Endothelial cell of umbilical vein (primary cell): ENCODE results near the gene KDM6B. TPM values are rescaled to one million over a fixed set of nuclear protein-coding genes. Genes with fewer than 3 reads are reported as not detected.

ENCODE experiments used
- BruUV-seq: library from RNA; stranded (reverse); fragments of 400-500 nt; replicated peaks from 2 replicates; lab custom pipeline; 2021; lab: Mats Ljungman, UMichigan
- CTCF ChIA-PET: fragments of 300-600, 350-600 bp; sonication (Branson Sonifier 250); formaldehyde crosslinking; loops from one replicate; lab custom pipeline; 2021; ENCODE audit warnings: antibody characterized with exemption, inconsistent platforms; lab: Charles Lee
- POLR2A ChIA-PET: fragments of 300-600, 350-600 bp; sonication (Branson Sonifier 250); formaldehyde crosslinking; loops from one replicate; lab custom pipeline; 2021; ENCODE audit warnings: antibody characterized with exemption, inconsistent platforms; lab: Charles Lee
- DNase-seq: peaks from one replicate; pipeline ENCODE4 v3.0.0-alpha.2; 2011; ENCODE audit warnings: low read depth, low spot score
- FAIRE-seq: peaks from 2 replicates; lab custom pipeline; 2011; peaks lifted over from hg19 to GRCh38; lab: Jason Lieb, UNC
- H2AFZ ChIP-seq: 2 replicates; pipeline ENCODE4 v1.6.0; 2012; ENCODE audit warnings: low read depth, low read length, control low read depth, inconsistent platforms
- H3K27ac ChIP-seq: 2 replicates; pipeline ENCODE4 v1.5.1; 2011; ENCODE audit warnings: low read depth, mild to moderate bottlenecking, control low read depth, low read length, moderate library complexity; ENCODE audit not compliant: insufficient read depth
- H3K27me3 ChIP-seq, 2 experiments: 2 replicates each; pipeline versions ENCODE4 v1.6.0 to v1.6.1; 2011; ENCODE audit warnings: low read length in 2 of 2, mixed read lengths in 1 of 2; ENCODE audit not compliant: control insufficient read depth in 2 of 2, insufficient read depth in 2 of 2
- H3K36me3 ChIP-seq, 2 experiments: 2 replicates in 1 of 2; 3 replicates in 1 of 2; pipeline ENCODE4 v1.5.1; 2011; ENCODE audit warnings: low read length in 2 of 2, mild to moderate bottlenecking in 1 of 2, moderate library complexity in 1 of 2; ENCODE audit not compliant: control insufficient read depth in 2 of 2, insufficient read depth in 2 of 2; ENCODE audit errors: extremely low read depth in 1 of 2
- H3K4me1 ChIP-seq: 3 replicates; pipeline ENCODE4 v1.5.1; 2011; ENCODE audit warnings: mild to moderate bottlenecking, low read length; ENCODE audit not compliant: control insufficient read depth, insufficient read depth; ENCODE audit errors: extremely low read depth
- H3K4me2 ChIP-seq: 2 replicates; pipeline ENCODE4 v1.6.1; 2011; ENCODE audit warnings: low read length, control low read depth, mixed read lengths; ENCODE audit not compliant: insufficient read depth
- H3K4me3 ChIP-seq, 3 experiments: fragments of 200-600 bp in 1 of 3; sonication (generic), shearing (Covaris generic) in 1 of 3; replicated peaks in 1 of 3; 2 replicates each; pipeline ENCODE4 v1.5.1; 2011 to 2016; ENCODE audit warnings: control low read depth in 3 of 3, low read length in 3 of 3, mild to moderate bottlenecking in 2 of 3, inconsistent platforms in 1 of 3, low read depth in 1 of 3, moderate library complexity in 1 of 3; ENCODE audit not compliant: insufficient read depth in 1 of 3
- H3K79me2 ChIP-seq: 2 replicates; pipeline ENCODE4 v1.6.0; 2012; ENCODE audit warnings: low read length, inconsistent platforms; ENCODE audit not compliant: control insufficient read depth, insufficient read depth
- H3K9ac ChIP-seq: replicated peaks from 2 replicates; pipeline ENCODE3; 2011; ENCODE audit warnings: low read length, control low read depth; ENCODE audit not compliant: insufficient read depth; ENCODE audit errors: extremely low read depth
- H3K9me1 ChIP-seq: replicated peaks from 3 replicates; pipeline ENCODE4 v1.6.0; 2011; ENCODE audit warnings: mild to moderate bottlenecking, low read length; ENCODE audit not compliant: control insufficient read depth, insufficient read depth; ENCODE audit errors: extremely low read depth
- H3K9me3 ChIP-seq: replicated peaks from 2 replicates; pipeline ENCODE4 v1.5.1; 2012; ENCODE audit warnings: low read length, inconsistent platforms; ENCODE audit not compliant: control insufficient read depth, insufficient read depth
- H4K20me1 ChIP-seq: replicated peaks from 2 replicates; pipeline ENCODE3; 2011; ENCODE audit warnings: mild to moderate bottlenecking, low read length; ENCODE audit not compliant: control insufficient read depth, insufficient read depth; ENCODE audit errors: extremely low read depth
- CTCF ChIP-seq, 2 donors: IDR thresholded peaks; 1 replicate in 1 of 2; 2 replicates in 1 of 2; pipeline ENCODE4 v1.5.1; 2011; ENCODE audit warnings: low read length in 2 of 2, mild to moderate bottlenecking in 2 of 2, moderate library complexity in 2 of 2, control low read depth in 1 of 2, inconsistent platforms in 1 of 2, low read depth in 1 of 2; ENCODE audit not compliant: insufficient read depth in 1 of 2; ENCODE audit errors: extremely low read depth in 1 of 2
- EZH2 ChIP-seq: IDR thresholded peaks from 2 replicates; pipeline ENCODE4 v1.6.1; 2012; ENCODE audit warnings: borderline replicate concordance, low read depth, mild to moderate bottlenecking, moderate library complexity, low read length, inconsistent platforms; ENCODE audit not compliant: severe bottlenecking
- FOS ChIP-seq: IDR thresholded peaks from 2 replicates; pipeline ENCODE4 v1.6.1; 2011; ENCODE audit warnings: mild to moderate bottlenecking, low read length, moderate library complexity, borderline replicate concordance; ENCODE audit not compliant: insufficient read depth
- GATA2 ChIP-seq: IDR thresholded peaks from 2 replicates; pipeline ENCODE4 v1.7.0; 2011; ENCODE audit warnings: low read depth, mild to moderate bottlenecking, moderate library complexity, mixed read lengths, low read length; ENCODE audit not compliant: insufficient read length, insufficient read depth
- JUN ChIP-seq: IDR thresholded peaks from 2 replicates; pipeline ENCODE4 v1.6.1; 2011; ENCODE audit warnings: borderline replicate concordance, low read depth; ENCODE audit not compliant: insufficient read length, insufficient read depth
- MAX ChIP-seq: IDR thresholded peaks from 2 replicates; pipeline ENCODE4 v1.6.1; 2011; ENCODE audit not compliant: insufficient read depth, insufficient read length
- MYC ChIP-seq: IDR thresholded peaks from one replicate; pipeline ENCODE4 v1.6.1; 2011; ENCODE audit warnings: mild to moderate bottlenecking, low read depth, low read length
- POLR2A ChIP-seq: IDR thresholded peaks from 2 replicates; pipeline ENCODE4 v1.6.1; 2012; ENCODE audit warnings: low read depth, mild to moderate bottlenecking, control low read depth, low read length
- POLR2AphosphoS5 ChIP-seq: IDR thresholded peaks from 2 replicates; pipeline ENCODE4 v1.6.1; 2012; ENCODE audit warnings: low read depth, mild to moderate bottlenecking, control low read depth, low read length, moderate library complexity; ENCODE audit not compliant: insufficient read depth
- dilution Hi-C: fragments of 300-500 bp; cut with MboI; formaldehyde crosslinking; loops from one replicate; pipeline ENCODE4 v1.15.0; 2019; ENCODE audit warnings: low sequenced_read_pairs; ENCODE audit not compliant: extremely low pct_ligation_motif_present
- intact Hi-C: fragments of 100-400 bp; cut with micrococcal nuclease; formaldehyde crosslinking; loops from one replicate; pipeline ENCODE4 v1.10.0; 2022
- polyA plus RNA-seq, 4 experiments: library from polyadenylated mRNA; depleted of rRNA in 3 of 4; stranded (reverse) in 3 of 4; unstranded in 1 of 4; fragments of >200 nt; gene quantifications; 2 replicates each; pipeline versions ENCODE4 v1.2.1 to v1.2.3, GENCODE V29; 2011 to 2012; ENCODE audit warnings: missing spikeins in 1 of 4
- total RNA-seq: library from RNA; stranded (reverse); gene quantifications from 2 replicates; pipeline ENCODE4 v1.2.3, GENCODE V29; 2021

The KDM6B gene
- total and polyA plus RNA-seq, 2 donors (not counting 3 experiments of a cell fraction or from before 2014, with no cell fraction given) = 1.8 to 17.8 TPM

- Histone ChIP-seq H3K27me3 (peaks cover 0 to 7% of the 10 kb centered on the region in 2 experiments), H2AFZ (no peak overlapping the region), H3K9me1 (no peaks in the 10 kb centered on the region), H4K20me1 (no peaks in the 10 kb centered on the region), H3K79me2 (no peaks in the 10 kb centered on the region), H3K4me2 (no peak overlapping the region), H3K4me3 (no peak overlapping the region), H3K9ac (no peak overlapping the region), H3K36me3 (no peaks in the 10 kb centered on the region), H3K4me1 (no peaks in the 10 kb centered on the region), H3K9me3 (no peaks in the 10 kb centered on the region), H3K27ac (no peak overlapping the region)
- TF ChIP-seq CTCF (IDR thresholded peaks at IDR 0.05; ENCODE audit: extremely low read depth in 1 of 2, insufficient read depth in 1 of 2, low read depth in 1 of 2, low read length in 2 of 2) = no peak
- TF ChIP-seq FOS = no peak
- no peak for TF ChIP-seq MYC
- TF ChIP-seq EZH2 = no peak
- TF ChIP-seq MAX = no peak
- no peak for TF ChIP-seq GATA2
- no peak for TF ChIP-seq JUN
- no peak for TF ChIP-seq POLR2A
- TF ChIP-seq POLR2AphosphoS5 = no peak
- no peak for FAIRE-seq
- ChIA-PET CTCF (interaction anchor here (0.7 kb wide), 1 partner anchor 21 kb away, joined by 3 read pairs; no protein-coding TSS in a partner anchor), POLR2A (no interaction called here)
- no TSS peak for BruUV-seq
- DNase-seq = no peak
- intact Hi-C loops (no loop called here), dilution Hi-C loops (no loop called here)
Measured at GRCh38 chr17:7806587-7806986, 27.4 kb upstream of the KDM6B start.
